Stomach smooth muscle (tissue), 2 donors: ENCODE results near the gene TRIM28.
"Not testable (repeated sequence)": the region's sequence is repeated elsewhere in the genome, so short reads cannot be mapped to it uniquely, and the experiment has no call there.

Experiments
- H3K27ac ChIP-seq: one replicate; pipeline ENCODE4 v1.7.0; 2013; ENCODE audit warnings: mild to moderate bottlenecking, low read length, inconsistent platforms
- H3K27me3 ChIP-seq, 2 donors: one replicate each; pipeline ENCODE4 v1.7.0; 2013; ENCODE audit warnings: low read length in 2 of 2; ENCODE audit not compliant: insufficient read depth in 2 of 2, control insufficient read depth in 1 of 2
- H3K36me3 ChIP-seq, 2 donors: one replicate each; pipeline ENCODE4 v1.7.0; 2013; ENCODE audit warnings: low read length in 2 of 2; ENCODE audit not compliant: control insufficient read depth in 2 of 2, insufficient read depth in 2 of 2
- H3K4me1 ChIP-seq: one replicate; pipeline ENCODE4 v1.7.0; 2013; ENCODE audit warnings: low read length; ENCODE audit not compliant: control insufficient read depth, insufficient read depth
- H3K4me3 ChIP-seq, 2 donors: one replicate each; pipeline ENCODE4 v1.7.0; 2013; ENCODE audit warnings: low read length in 2 of 2
- H3K9ac ChIP-seq, 2 donors: one replicate each; pipeline ENCODE4 v1.7.0; 2013; ENCODE audit warnings: low read length in 2 of 2, mild to moderate bottlenecking in 1 of 2
- H3K9me3 ChIP-seq, 2 donors: one replicate each; pipeline ENCODE4 v1.7.0; 2013; ENCODE audit warnings: low read length in 2 of 2; ENCODE audit not compliant: control insufficient read depth in 2 of 2
- donor health status: healthy.
- donor health status: Pancreatic carcinoma.

TRIM28 gene

DNA sequence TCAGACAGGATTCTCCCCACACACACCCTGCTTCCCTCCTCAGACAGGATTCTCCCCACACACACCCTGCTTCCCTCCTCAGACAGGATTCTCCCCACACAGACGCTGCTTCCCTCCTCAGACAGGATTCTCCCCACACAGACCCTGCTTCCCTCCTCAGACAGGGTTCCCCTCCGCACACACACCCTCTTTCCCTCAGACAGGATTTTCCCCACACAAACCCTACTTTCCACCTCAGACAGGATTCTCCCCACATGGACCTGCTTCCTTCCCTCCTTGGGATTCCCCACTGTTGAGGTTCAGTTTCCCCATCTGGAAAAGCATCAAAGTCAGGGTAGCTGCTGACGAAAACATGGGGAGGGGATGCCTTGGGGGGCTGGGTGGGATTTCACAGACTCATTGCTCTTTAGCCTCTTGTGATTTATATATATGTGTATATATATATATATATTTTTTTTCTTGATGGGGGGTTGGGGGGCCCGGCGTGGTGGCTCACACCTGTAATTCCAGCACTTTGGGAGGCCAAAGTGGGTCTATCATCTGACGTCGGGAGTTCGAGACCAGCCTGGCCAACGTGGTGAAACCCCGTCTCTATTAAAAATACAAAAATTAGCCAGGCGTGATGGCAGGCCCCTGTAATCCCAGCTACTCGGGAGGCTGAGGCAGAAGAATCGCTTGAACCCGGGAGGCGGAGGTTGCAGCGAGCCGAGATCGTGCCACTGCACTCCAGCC lies 1.1 kb upstream of the TRIM28 start:
- Histone ChIP-seq H3K4me1 (peaks cover 33% of the 10 kb centered on the region), H3K4me3 (peak overlapping the region in 1 of 2 donors; percentile 93), H3K36me3 (peaks cover 7 to 13% of the 10 kb centered on the region in 2 donors), H3K27me3 (peaks cover 11 to 12% of the 10 kb centered on the region in 2 donors), H3K27ac (peak overlapping the region; percentile 96)
- not testable (repeated sequence) for H3K9me3 ChIP-seq, H3K9ac ChIP-seq

DNA sequence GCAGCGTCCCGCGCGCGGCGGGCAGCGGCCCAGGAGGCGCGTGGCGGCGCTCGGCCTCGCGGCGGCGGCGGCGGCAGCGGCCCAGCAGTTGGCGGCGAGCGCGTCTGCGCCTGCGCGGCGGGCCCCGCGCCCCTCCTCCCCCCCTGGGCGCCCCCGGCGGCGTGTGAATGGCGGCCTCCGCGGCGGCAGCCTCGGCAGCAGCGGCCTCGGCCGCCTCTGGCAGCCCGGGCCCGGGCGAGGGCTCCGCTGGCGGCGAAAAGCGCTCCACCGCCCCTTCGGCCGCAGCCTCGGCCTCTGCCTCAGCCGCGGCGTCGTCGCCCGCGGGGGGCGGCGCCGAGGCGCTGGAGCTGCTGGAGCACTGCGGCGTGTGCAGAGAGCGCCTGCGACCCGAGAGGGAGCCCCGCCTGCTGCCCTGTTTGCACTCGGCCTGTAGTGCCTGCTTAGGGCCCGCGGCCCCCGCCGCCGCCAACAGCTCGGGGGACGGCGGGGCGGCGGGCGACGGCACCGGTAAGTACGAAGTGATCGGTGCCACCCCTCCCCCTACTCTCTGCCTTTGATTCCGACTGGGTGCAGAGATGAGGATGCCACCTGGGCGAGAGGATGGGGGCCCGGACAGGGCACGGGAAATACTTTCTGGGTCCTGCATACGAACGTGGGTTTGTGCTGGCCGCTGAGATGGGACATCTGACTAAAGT lies 874 bp downstream of the TRIM28 start:
- Histone ChIP-seq H3K4me1 (peaks cover 35% of the 10 kb centered on the region), H3K27ac (peak overlapping the region; percentile 96)

DNA sequence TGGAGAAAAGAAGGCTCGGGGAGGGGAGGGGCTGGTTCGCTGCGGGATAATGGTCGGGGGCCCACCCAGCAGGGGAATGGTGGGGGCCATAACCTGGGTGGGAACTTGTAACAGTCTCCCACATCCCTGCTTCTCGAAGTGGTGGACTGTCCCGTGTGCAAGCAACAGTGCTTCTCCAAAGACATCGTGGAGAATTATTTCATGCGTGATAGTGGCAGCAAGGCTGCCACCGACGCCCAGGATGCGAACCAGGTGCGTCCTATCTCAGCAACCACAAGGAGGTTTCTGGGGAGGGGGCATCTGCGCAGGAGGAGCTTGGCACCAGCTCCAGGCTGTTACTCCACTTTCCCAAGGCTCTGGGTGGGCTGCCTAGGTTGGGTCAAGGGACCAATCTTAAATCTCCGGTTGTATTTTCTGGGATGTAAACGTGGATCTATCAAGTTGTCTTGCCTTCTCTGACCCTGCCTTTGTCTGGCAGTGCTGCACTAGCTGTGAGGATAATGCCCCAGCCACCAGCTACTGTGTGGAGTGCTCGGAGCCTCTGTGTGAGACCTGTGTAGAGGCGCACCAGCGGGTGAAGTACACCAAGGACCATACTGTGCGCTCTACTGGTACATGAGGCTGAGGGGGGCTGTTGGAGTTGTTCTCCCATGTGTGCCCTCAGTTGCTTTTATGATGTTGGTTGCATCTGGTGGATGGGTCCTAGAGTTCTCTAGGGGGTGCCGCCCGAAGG lies 1.6 kb downstream of the TRIM28 start:
- peaks cover 34 to 37% of the 10 kb centered on the region in 2 donors for H3K36me3 ChIP-seq
- peak overlapping the region; percentile 55 for H3K27ac ChIP-seq
- peak overlapping the region; percentile 65 to 69 for H3K9ac ChIP-seq
- peaks cover 35% of the 10 kb centered on the region for H3K4me1 ChIP-seq
- no peaks in the 10 kb centered on the region for H3K27me3 ChIP-seq
- H3K9me3 ChIP-seq: no peaks in the 10 kb centered on the region
- H3K4me3 ChIP-seq: peak overlapping the region; percentile 67 to 93

More for the DNA sequence above, 874 bp downstream of the TRIM28 start:
- Histone ChIP-seq H3K36me3 (peaks cover 26 to 32% of the 10 kb centered on the region in 2 donors), H3K27me3 (peaks cover 0 to 3% of the 10 kb centered on the region in 2 donors), H3K9ac (peak overlapping the region; percentile 65 to 69), H3K9me3 (no peaks in the 10 kb centered on the region), H3K4me3 (peak overlapping the region; percentile 67 to 93)

DNA sequence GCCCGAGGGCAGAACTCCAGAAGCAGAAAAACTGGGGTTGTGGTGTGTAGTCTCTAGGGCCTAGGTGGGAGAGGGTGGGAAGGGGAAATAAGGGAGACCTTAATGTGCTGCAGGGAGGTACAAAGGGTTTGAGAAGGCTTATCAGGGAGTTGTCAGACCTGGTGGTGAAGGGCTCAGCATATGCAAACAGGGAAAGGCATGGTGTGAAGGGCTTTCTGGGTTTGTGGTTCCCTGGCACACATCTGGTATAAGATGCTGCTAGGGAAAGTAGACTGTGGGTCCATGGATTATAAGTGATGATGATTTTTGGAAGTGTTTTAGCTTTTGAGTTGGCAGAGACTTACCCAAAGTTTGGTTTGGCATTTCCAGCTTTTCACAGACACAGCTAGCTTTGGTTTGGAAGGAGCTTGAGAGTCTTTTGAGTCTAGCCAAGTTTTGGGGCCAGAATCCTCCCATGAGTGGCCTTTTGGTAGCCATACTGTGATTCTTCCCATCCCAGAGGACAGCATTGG lies 2.2 kb downstream of the TRIM28 start:
- no peaks in the 10 kb centered on the region for H3K9me3 ChIP-seq
- no peaks in the 10 kb centered on the region for H3K27me3 ChIP-seq
- H3K4me1 ChIP-seq: peaks cover 35% of the 10 kb centered on the region
- H3K27ac ChIP-seq: no peak overlapping the region
- peaks cover 40 to 44% of the 10 kb centered on the region in 2 donors for H3K36me3 ChIP-seq
- peak overlapping the region; percentile 65 to 69 for H3K9ac ChIP-seq
- peak overlapping the region; percentile 67 to 93 for H3K4me3 ChIP-seq

DNA sequence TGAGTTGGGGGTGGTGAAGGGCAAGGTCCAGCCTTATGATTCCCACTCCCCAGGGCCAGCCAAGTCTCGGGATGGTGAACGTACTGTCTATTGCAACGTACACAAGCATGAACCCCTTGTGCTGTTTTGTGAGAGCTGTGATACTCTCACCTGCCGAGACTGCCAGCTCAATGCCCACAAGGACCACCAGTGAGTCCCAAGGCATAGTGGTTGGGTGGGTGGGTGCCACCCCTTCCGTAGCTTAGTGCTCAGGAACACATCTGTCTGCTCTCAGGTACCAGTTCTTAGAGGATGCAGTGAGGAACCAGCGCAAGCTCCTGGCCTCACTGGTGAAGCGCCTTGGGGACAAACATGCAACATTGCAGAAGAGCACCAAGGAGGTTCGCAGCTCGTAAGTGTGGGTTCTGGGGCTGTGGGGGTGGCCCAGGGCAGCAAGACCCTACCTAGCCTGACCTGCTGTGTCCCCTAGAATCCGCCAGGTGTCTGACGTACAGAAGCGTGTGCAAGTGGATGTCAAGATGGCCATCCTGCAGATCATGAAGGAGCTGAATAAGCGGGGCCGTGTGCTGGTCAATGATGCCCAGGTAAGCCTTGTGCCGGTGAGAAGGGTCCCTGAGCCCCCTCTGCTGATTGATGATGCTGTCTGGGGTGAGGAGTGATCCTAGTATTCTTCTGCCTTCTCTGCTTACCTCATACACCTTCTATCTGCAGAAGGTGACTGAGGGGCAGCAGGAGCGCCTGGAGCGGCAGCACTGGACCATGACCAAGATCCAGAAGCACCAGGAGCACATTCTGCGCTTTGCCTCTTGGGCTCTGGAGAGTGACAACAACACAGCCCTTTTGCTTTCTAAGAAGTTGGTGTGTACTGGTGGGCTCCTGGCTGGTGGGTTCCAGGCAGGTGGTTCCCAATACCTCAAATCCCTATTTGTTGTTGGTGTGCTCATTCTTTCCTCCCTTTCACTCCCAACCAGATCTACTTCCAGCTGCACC lies 3.8 kb downstream of the TRIM28 start:
- Histone ChIP-seq H3K27me3 (no peaks in the 10 kb centered on the region), H3K4me3 (no peak overlapping the region), H3K4me1 (peaks cover 37% of the 10 kb centered on the region)

DNA sequence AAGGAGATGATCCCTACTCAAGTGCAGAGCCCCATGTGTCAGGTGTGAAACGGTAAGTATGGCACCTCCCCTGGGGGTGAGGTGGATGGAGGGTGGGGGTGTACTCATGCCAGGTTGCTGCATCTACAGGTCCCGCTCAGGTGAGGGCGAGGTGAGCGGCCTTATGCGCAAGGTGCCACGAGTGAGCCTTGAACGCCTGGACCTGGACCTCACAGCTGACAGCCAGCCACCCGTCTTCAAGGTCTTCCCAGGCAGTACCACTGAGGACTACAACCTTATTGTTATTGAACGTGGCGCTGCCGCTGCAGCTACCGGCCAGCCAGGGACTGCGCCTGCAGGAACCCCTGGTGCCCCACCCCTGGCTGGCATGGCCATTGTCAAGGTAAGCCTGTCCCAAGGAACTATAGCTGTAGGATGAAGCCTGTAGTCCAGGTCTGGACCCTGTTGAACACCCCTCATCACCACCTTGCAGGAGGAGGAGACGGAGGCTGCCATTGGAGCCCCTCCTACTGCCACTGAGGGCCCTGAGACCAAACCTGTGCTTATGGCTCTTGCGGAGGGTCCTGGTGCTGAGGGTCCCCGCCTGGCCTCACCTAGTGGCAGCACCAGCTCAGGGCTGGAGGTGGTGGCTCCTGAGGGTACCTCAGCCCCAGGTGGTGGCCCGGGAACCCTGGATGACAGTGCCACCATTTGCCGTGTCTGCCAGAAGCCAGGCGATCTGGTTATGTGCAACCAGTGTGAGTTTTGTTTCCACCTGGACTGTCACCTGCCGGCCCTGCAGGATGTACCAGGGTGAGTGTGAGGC lies 5.2 kb downstream of the TRIM28 start:
- H3K9me3 ChIP-seq: no peaks in the 10 kb centered on the region
- peaks cover 39% of the 10 kb centered on the region for H3K4me1 ChIP-seq
- no peak overlapping the region for H3K9ac ChIP-seq
- H3K36me3 ChIP-seq: peaks cover 58 to 62% of the 10 kb centered on the region in 2 donors
- no peaks in the 10 kb centered on the region for H3K27me3 ChIP-seq
- H3K27ac ChIP-seq: no peak overlapping the region
- no peak overlapping the region for H3K4me3 ChIP-seq

More for the DNA sequence above, 3.8 kb downstream of the TRIM28 start:
- Histone ChIP-seq H3K27ac (no peak overlapping the region), H3K9me3 (no peaks in the 10 kb centered on the region), H3K36me3 (peaks cover 55 to 59% of the 10 kb centered on the region in 2 donors), H3K9ac (no peak overlapping the region)

DNA sequence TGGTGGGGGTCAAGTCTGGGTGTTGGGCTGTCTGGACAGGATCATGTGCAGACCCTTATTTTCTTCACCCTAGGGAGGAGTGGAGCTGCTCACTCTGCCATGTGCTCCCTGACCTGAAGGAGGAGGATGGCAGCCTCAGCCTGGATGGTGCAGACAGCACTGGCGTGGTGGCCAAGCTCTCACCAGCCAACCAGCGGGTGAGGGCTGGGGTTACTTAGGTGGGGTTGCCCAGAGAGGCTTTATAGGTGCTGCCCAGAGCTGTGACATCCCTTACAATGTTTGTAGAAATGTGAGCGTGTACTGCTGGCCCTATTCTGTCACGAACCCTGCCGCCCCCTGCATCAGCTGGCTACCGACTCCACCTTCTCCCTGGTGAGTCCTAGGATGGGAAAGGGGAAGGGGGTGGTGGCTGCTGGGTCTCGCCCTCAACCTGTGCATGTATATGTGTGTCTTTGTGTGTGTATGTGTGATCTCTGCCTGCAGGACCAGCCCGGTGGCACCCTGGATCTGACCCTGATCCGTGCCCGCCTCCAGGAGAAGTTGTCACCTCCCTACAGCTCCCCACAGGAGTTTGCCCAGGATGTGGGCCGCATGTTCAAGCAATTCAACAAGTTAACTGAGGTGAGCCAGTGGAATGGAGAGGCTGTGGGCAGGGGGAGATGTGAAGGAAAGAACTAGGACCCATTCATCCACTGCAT lies 5.9 kb downstream of the TRIM28 start:
- no peaks in the 10 kb centered on the region for H3K9me3 ChIP-seq
- no peaks in the 10 kb centered on the region for H3K27me3 ChIP-seq
- H3K9ac ChIP-seq: no peak overlapping the region
- H3K4me3 ChIP-seq: no peak overlapping the region
- H3K36me3 ChIP-seq: peaks cover 58 to 62% of the 10 kb centered on the region in 2 donors
- H3K27ac ChIP-seq: no peak overlapping the region
- peaks cover 43% of the 10 kb centered on the region for H3K4me1 ChIP-seq

DNA sequence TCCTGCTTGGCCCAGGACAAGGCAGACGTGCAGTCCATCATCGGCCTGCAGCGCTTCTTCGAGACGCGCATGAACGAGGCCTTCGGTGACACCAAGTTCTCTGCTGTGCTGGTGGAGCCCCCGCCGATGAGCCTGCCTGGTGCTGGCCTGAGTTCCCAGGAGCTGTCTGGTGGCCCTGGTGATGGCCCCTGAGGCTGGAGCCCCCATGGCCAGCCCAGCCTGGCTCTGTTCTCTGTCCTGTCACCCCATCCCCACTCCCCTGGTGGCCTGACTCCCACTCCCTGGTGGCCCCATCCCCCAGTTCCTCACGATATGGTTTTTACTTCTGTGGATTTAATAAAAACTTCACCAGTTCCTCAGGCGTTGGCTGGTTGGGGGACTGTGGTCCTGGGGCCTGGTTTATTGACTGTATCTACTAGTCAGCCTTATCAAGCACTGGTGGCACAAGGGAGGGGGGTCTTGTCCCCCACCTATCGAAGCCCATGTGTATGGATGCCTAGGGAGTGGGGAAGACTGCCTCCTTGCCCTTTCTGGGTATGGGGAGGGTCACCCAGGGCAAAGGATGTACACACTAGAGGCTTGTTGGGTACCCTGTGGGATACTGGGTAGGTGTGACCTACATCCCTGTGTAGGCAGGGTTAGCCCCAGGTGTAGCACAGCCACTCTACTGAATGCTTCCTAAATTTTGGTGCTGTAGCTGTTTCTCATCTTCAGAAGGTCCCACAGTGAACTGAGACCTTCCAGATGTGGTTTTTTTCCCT lies 6.7 kb downstream of the TRIM28 start:
- no peak overlapping the region for H3K4me3 ChIP-seq
- no peak overlapping the region for H3K9ac ChIP-seq
- H3K4me1 ChIP-seq: peaks cover 42% of the 10 kb centered on the region
- peaks cover 58 to 62% of the 10 kb centered on the region in 2 donors for H3K36me3 ChIP-seq
- H3K27me3 ChIP-seq: no peaks in the 10 kb centered on the region
- no peak overlapping the region for H3K27ac ChIP-seq
- H3K9me3 ChIP-seq: no peaks in the 10 kb centered on the region
